Stimulated activated naive B cell treated with anti-CD40 and anti-IgM and Interleukin-4, amounts not matched to agents 10 μg/mL and 1 μg/mL and 100 μg/mL, for 72 hours (primary cell): ENCODE measurements around the gene GDI1.

Experiments
- ATAC-seq, 2 donors: fragments of 150-1000 bp; cut with Tn5 transposase; replicated peaks; 2 replicates each; pipeline ENCODE4 v1.10.0; 2021; ENCODE audit warnings: moderate library complexity in 1 of 2
- DNase-seq: peaks from one replicate; pipeline ENCODE4 v3.0.0; 2021
- H3K27ac Mint-ChIP-seq: one replicate; pipeline ENCODE4 v1.8.0; 2022; ENCODE audit warnings: mild to moderate bottlenecking, mixed read lengths
- H3K27me3 Mint-ChIP-seq, 2 donors: one replicate each; pipeline ENCODE4 v1.8.0; 2022; ENCODE audit warnings: mixed read lengths in 2 of 2
- H3K36me3 Mint-ChIP-seq, 2 donors: one replicate each; pipeline ENCODE4 v1.8.0; 2022; ENCODE audit warnings: mixed read lengths in 2 of 2, mild to moderate bottlenecking in 1 of 2
- H3K4me1 Mint-ChIP-seq, 2 donors: one replicate each; pipeline ENCODE4 v1.8.0; 2022; ENCODE audit warnings: mixed read lengths in 2 of 2, mild to moderate bottlenecking in 1 of 2
- H3K4me3 Mint-ChIP-seq, 2 donors: one replicate each; pipeline ENCODE4 v1.8.0; 2022; ENCODE audit warnings: mild to moderate bottlenecking in 2 of 2, mixed read lengths in 2 of 2, moderate library complexity in 1 of 2
- H3K9me3 Mint-ChIP-seq, 2 donors: one replicate each; pipeline ENCODE4 v1.8.0; 2022; ENCODE audit warnings: mixed read lengths in 2 of 2, mild to moderate bottlenecking in 1 of 2

The GDI1 gene

DNA sequence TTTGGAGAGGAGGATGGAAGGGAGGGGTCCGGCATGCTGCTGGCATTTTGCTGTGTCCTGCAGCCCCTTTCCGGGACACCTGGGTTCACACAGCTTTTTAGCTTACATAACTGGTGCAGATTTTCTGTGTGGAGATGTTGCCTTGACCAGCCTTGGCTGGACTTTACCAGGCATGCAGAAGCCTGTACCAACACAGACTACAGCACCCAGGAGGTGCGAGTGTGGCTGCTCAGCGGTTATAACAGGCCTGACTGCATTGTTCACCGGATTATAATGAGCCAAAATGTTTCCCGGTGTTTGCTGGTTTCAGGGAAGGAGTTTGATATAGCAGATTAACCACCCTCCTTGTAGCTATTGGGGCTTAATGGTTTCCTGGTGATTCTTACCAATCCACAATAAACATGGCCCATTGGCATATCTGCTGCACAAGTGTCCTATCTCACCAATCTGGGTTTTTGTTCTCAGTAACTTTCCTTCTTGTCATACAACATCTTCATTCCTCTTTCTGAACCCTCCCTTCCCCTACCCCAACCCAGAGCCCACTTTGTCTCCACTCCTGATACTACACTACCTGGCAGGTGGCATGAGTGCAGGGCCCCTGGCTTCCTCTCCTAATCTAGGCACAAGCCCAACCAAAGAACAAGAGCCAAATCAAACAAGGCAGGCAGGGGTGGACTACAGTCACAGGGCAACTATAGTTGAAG, 34.9 kb upstream of the GDI1 start:
- H3K4me3 Mint-ChIP-seq, result peak overlapping the region in 1 of 2 donors; percentile 3
- no peak for DNase-seq
- peak overlapping the region; percentile 98 for H3K27ac Mint-ChIP-seq
- no peaks in the 10 kb centered on the region for H3K27me3 Mint-ChIP-seq
- H3K36me3 Mint-ChIP-seq, result peaks cover 36 to 40% of the 10 kb centered on the region in 2 donors
- H3K9me3 Mint-ChIP-seq, result no peaks in the 10 kb centered on the region
- peaks cover 21 to 23% of the 10 kb centered on the region in 2 donors for H3K4me1 Mint-ChIP-seq
- no peak for ATAC-seq

DNA sequence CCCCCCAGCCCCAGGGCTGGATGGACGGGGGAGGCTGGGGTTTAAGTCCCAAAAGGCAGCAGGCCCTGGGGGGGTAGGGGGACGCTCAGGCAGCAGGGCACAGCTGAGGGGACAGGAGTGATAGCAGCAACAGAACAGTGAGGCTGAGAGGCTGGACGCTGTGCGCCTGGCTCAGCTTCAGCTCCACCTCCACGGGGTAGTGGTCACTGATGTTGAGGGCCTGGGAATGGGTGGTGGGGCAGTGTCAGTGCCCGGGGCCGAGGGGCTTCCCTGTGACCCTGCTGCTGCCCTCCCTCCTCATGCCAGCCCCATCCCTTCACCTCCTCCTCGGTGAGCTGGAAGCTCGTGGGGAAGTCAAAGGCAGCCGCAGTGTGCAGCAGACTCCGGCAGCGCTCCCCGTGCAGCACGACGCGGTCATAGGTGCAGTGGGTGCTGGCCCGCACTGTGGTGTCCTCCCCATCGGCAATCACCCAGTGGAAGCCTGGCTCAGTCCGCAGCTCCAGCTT, 34.3 kb upstream of the GDI1 start:
- no peak for ATAC-seq
- no peaks in the 10 kb centered on the region for H3K9me3 Mint-ChIP-seq
- peaks cover 36 to 40% of the 10 kb centered on the region in 2 donors for H3K36me3 Mint-ChIP-seq
- peak overlapping the region in 1 of 2 donors; percentile 3 for H3K4me3 Mint-ChIP-seq
- H3K4me1 Mint-ChIP-seq, result peaks cover 19 to 23% of the 10 kb centered on the region in 2 donors
- no peaks in the 10 kb centered on the region for H3K27me3 Mint-ChIP-seq
- peak overlapping the region; percentile 70 for H3K27ac Mint-ChIP-seq
- no peak for DNase-seq

DNA sequence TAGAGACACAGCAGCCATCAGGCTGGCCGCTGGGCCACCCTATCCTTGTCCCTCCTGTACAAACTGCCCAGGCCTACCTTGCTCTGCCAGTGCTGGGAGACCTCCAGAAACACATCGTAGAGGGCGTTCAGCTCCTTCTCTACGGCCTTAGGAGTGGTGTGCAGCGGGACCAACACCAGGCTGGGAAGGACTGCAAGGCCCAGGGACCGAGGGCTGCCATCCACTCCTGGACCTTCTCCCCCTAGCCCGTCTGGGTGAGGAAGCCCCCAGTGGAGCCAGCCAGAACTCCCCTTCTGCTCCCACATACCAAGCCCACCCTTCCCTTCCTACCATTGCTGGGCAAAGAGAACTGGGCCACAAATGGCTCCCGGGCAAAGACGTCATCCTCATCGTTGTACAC, 33.8 kb upstream of the GDI1 start:
- no peak for DNase-seq
- Mint-ChIP-seq H3K27me3 (no peaks in the 10 kb centered on the region), H3K36me3 (peaks cover 31 to 36% of the 10 kb centered on the region in 2 donors), H3K4me3 (no peak overlapping the region), H3K27ac (peak overlapping the region; percentile 60), H3K9me3 (no peaks in the 10 kb centered on the region), H3K4me1 (peaks cover 20 to 21% of the 10 kb centered on the region in 2 donors)
- no peak for ATAC-seq

DNA sequence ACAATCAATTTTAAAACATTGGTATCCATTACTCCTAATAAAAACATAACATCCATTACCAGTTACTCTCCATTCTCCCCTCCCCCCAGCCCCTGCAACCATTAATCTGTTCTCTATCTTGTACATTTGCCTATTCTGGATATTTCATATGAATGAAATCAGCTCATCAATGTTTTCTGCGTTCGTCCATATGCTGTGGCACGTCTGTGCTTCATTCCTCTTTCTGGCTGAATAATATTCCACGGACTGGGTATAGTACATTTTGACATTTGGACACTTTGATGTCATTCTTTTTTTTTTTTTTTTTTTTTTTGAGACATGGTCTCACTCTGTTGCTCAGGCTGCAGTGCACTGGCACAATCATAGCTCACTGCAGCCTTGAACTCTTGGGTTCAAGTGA, 33.1 kb upstream of the GDI1 start:
- H3K27ac Mint-ChIP-seq, result no peak overlapping the region
- H3K4me1 Mint-ChIP-seq, result peaks cover 23 to 24% of the 10 kb centered on the region in 2 donors
- no peaks in the 10 kb centered on the region for H3K27me3 Mint-ChIP-seq
- H3K4me3 Mint-ChIP-seq, result no peak overlapping the region
- ATAC-seq, result no peak
- DNase-seq, result no peak
- no peaks in the 10 kb centered on the region for H3K9me3 Mint-ChIP-seq
- peaks cover 27 to 35% of the 10 kb centered on the region in 2 donors for H3K36me3 Mint-ChIP-seq

DNA sequence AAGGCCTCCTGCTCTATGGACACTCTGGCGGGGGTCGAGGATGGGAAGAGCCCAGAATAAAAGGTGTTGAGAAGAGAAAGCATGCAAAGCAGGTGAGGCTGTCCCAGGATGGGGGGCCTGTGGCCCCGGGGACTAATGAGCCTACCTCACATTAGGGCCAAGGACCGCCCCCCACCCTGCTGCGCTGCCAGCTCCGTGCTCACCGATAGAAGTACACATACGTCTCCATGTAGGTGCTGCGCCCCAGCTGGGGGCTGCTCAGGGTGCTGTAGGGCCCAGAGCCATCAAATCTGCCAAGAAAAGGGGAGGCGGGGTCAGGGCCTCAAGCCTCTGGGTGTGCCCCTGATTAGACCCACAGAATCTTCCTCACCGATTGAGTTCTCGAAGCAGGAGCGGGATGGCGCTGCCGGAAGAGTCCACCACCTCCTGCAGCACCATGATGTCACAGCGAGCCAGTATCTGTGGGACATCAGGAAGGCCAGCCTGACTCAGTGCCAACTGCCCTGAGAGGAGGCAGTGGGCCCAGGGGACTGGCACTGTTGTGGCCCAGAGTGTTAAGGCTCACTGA, 32.2 kb upstream of the GDI1 start:
- ATAC-seq (no peak), DNase-seq (no peak)
- peaks cover 19 to 30% of the 10 kb centered on the region in 2 donors for H3K36me3 Mint-ChIP-seq
- no peaks in the 10 kb centered on the region for H3K27me3 Mint-ChIP-seq
- H3K4me1 Mint-ChIP-seq, result peaks cover 24 to 31% of the 10 kb centered on the region in 2 donors
- H3K4me3 Mint-ChIP-seq, result no peak overlapping the region
- H3K9me3 Mint-ChIP-seq, result no peaks in the 10 kb centered on the region
- no peak overlapping the region for H3K27ac Mint-ChIP-seq

DNA sequence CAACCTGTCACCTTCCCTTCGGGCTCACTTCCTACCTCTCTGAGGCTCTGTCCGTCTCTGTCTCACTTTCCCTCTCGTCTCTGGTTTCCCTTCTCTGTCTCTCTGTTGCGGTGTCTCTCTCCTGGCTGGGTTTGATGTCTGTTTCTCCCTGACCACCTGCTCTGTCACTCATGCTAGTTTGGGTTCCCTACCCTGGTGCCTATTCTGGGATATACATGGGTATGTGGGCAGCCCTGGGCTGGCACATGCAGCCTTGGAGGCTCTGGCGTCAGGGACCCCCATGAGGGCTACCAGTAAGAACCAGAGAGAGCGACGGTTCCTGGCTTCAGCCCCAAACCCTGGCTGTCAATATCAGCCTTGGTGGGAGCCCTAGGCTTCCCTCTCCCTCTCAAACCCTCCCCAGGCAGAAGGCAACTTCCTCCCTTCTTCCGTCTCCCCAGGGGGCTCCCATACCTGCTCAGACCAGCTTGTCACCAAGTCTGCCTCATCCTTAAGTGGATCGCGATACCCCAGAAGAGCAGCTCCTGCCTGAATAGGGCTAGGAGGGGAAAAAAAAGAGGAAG, 28.2 kb upstream of the GDI1 start:
- Mint-ChIP-seq H3K27me3 (no peaks in the 10 kb centered on the region), H3K36me3 (peaks cover 3 to 23% of the 10 kb centered on the region in 2 donors), H3K9me3 (no peaks in the 10 kb centered on the region), H3K4me3 (peak overlapping the region; percentile 67 to 83), H3K27ac (peak overlapping the region; percentile 53), H3K4me1 (peaks cover 23 to 42% of the 10 kb centered on the region in 2 donors)
- peak; percentile 2 to 4 for ATAC-seq
- DNase-seq, result no peak

DNA sequence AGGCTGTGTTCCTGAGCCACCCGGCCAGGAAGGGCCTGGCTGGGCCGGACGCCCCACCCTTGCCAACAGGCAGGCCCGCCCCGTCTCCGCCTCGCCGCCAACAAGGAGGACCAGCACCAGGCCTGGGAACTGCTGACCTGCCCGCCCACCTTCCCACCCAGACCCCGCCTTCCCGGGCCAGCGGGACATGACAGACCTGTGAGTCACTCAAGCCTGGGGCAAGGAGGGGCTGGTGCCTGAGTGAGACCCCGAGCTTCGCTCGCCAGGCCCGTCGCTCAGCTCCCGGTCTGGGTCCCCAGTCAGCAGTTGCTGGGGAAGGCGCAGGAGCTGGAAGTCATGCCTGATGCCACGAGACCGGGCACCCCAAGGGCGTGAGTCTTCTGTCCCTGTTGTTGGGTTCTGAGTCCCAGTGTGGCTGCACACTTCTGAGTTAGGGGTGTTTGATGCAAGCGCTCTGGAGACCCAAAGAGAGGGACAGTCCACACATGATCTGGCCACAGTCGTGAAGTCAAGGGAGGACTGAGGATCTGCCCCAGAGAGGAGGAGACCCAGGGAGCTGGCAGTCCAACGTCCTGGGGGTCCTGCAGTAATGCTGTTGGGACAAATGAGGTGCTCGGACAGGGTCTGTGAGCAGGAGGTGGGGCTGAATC, 27.6 kb upstream of the GDI1 start, which contains the start of gene DNASE1L1:
DNASE1L1 (minus strand) TSS at position 33 of the 650 bp plus-strand sequence. CDS start 3,686 bp downstream, outside the sequence.
- H3K9me3 Mint-ChIP-seq, result no peaks in the 10 kb centered on the region
- H3K36me3 Mint-ChIP-seq, result peaks cover 3 to 24% of the 10 kb centered on the region in 2 donors
- peaks cover 22 to 40% of the 10 kb centered on the region in 2 donors for H3K4me1 Mint-ChIP-seq
- H3K27ac Mint-ChIP-seq, result peak within 1 kb of the TSS; percentile 53
- no peaks in the 10 kb centered on the region for H3K27me3 Mint-ChIP-seq
- H3K4me3 Mint-ChIP-seq, result peak within 1 kb of the TSS; percentile 67 to 83
- ATAC-seq (peak; percentile 56 to 64), DNase-seq (peak; percentile 46)

DNA sequence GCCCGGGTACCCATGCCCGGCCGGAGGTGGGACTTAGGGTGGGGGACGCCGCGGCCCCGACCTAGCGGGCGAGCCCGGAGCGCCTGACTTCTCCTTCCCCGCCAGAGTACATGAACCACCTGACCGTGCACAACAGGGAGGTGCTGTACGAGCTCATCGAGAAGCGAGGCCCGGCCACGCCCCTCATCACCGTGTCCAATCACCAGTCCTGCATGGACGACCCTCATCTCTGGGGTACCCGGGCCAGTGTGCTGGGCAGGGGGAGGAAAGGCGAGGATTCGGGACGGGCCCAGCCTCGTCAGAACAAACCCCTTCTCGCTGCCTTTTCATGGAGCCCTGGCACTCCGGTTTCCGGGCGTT, 25.0 kb upstream of the GDI1 start:
- H3K4me3 Mint-ChIP-seq, result peak overlapping the region; percentile 81 to 93
- ATAC-seq, result peak; percentile 74 to 80
- H3K36me3 Mint-ChIP-seq, result peaks cover 11 to 26% of the 10 kb centered on the region in 2 donors
- peak overlapping the region; percentile 89 for H3K27ac Mint-ChIP-seq
- H3K9me3 Mint-ChIP-seq, result no peaks in the 10 kb centered on the region
- H3K27me3 Mint-ChIP-seq, result no peaks in the 10 kb centered on the region
- peaks cover 21 to 28% of the 10 kb centered on the region in 2 donors for H3K4me1 Mint-ChIP-seq
- DNase-seq, result peak; percentile 49

DNA sequence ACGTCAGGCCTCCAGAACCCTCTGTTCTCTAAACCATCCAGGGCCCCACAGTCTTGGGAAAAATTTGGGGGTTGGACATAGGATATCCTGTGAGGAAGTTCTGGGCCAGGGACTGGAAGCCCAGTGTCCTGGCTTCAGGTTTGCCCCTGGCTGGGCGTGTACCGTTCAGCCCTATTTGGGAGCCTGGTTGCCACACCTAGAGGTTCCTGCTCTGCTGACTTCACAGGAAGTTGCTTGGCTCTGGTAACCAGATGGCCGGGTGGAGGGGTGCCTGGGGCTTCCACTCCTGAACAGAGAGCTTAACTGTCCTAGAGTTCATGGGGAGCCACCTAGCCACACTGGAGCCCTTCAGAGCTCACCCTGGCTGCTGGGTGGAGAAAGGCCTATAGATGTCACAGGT, 24.5 kb upstream of the GDI1 start:
- Mint-ChIP-seq H3K27ac (peak overlapping the region; percentile 20), H3K4me3 (peak overlapping the region; percentile 81 to 93)
- peak; percentile 32 to 37 for ATAC-seq

DNA sequence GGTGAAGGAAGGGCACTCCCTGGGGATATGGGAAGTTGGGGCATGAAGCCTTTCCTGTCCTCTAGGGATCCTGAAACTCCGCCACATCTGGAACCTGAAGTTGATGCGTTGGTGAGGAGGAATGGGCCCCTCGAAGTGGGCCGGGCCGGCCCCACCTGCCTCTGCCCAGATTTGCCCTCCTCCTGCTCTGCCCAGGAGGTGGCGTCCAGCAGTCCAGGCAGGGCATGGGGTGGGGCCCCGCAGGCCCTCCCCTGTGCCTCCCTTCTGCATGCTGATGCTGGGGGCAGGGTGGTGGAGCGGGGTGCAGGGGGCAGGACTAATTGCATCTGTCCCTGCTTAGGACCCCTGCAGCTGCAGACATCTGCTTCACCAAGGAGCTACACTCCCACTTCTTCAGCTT, 23.8 kb upstream of the GDI1 start:
- DNase-seq, result no peak
- H3K27me3 Mint-ChIP-seq, result no peaks in the 10 kb centered on the region
- no peak for ATAC-seq
- no peaks in the 10 kb centered on the region for H3K9me3 Mint-ChIP-seq
- peaks cover 21 to 27% of the 10 kb centered on the region in 2 donors for H3K4me1 Mint-ChIP-seq
- H3K27ac Mint-ChIP-seq, result no peak overlapping the region
- no peak overlapping the region for H3K4me3 Mint-ChIP-seq
- peaks cover 15 to 26% of the 10 kb centered on the region in 2 donors for H3K36me3 Mint-ChIP-seq

More for the DNA sequence above, 24.5 kb upstream of the GDI1 start:
- no peaks in the 10 kb centered on the region for H3K27me3 Mint-ChIP-seq
- DNase-seq, result no peak
- peaks cover 15 to 26% of the 10 kb centered on the region in 2 donors for H3K36me3 Mint-ChIP-seq
- no peaks in the 10 kb centered on the region for H3K9me3 Mint-ChIP-seq
- H3K4me1 Mint-ChIP-seq, result peaks cover 21 to 28% of the 10 kb centered on the region in 2 donors

DNA sequence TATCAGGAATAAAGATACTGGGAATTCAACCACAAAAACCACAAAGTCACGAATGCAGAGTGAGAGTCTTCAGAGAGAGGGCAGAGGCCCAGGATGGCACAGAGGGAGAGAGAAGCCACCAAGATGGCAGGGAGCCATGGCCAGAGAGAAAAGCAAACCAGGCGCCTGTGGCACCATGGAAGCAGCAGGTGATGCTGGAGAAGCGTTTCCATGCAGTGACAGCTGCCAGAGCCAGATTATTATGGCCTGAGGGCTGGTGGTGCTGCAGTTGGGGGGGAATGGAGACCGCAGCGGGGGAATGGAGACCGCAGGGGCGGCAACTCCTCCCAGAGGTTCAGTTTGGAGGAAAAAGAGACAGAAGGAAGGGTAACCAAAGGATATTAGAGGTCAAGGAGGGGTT, 19.8 kb upstream of the GDI1 start:
- Mint-ChIP-seq H3K36me3 (peaks cover 22 to 23% of the 10 kb centered on the region in 2 donors), H3K27me3 (no peaks in the 10 kb centered on the region)

DNA sequence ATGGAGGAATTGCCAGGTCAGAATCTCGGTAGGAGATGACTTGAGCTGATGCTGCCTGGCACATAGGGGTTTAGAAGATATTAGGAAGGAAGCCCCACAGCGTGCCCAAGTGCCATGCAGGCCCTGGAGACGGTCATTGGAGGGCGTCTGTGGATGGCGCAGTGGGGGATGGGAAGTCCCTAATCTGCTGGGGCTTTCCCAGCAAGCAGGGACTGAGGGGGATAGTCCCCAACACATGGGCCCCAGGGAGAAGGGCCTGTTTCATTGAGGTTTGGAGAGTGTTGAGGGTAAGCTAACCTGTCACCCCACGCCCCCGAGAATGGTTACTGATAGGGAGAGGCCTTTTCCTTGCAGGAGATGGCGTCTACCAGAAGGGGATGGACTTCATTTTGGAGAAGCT, 17.8 kb upstream of the GDI1 start:
- no peak overlapping the region for H3K27ac Mint-ChIP-seq
- no peak for DNase-seq
- H3K27me3 Mint-ChIP-seq, result no peaks in the 10 kb centered on the region
- no peaks in the 10 kb centered on the region for H3K9me3 Mint-ChIP-seq
- peak; percentile 34 to 77 for ATAC-seq
- peaks cover 10 to 11% of the 10 kb centered on the region in 2 donors for H3K4me1 Mint-ChIP-seq
- H3K36me3 Mint-ChIP-seq, result peaks cover 11 to 22% of the 10 kb centered on the region in 2 donors
- H3K4me3 Mint-ChIP-seq, result no peak overlapping the region

More for the DNA sequence above, 19.8 kb upstream of the GDI1 start:
- Mint-ChIP-seq H3K4me3 (peak overlapping the region in 1 of 2 donors; percentile 16), H3K4me1 (peaks cover 18 to 19% of the 10 kb centered on the region in 2 donors), H3K9me3 (no peaks in the 10 kb centered on the region), H3K27ac (no peak overlapping the region)
- DNase-seq (no peak), ATAC-seq (no peak)

DNA sequence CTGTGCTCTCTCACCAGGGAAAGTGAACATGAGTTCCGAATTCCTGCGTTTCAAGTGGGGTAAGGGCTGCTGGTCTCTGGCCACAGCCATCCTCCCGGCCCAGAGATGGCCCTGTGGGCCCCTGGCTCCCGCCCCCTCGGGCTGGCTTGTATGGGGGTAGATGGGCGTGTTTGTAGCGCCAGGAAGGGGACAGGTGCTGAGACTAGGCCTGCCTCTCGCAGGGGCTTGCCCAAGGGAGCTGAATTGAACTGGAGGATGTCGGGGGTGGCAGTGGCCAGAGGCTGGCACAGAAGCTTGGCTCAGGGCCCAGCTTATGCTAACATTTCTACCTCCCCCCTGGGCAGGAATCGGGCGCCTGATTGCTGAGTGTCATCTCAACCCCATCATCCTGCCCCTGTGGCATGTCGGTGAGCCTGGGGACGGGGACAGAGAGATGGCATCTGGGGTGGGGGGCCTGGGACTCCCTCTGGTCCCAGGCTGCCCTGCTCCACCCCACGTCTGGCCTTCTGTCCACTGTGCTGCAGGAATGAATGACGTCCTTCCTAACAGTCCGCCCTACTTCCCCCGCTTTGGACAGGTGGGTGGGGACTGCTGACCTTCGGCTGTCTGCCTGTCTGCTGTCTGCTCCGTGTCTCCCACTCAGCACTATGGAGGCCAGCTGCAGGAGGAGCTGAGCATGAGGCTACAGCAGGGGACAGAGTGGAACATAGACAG, 17.1 kb upstream of the GDI1 start:
- no peak for DNase-seq
- Mint-ChIP-seq H3K4me3 (no peak overlapping the region), H3K36me3 (peaks cover 11 to 22% of the 10 kb centered on the region in 2 donors), H3K4me1 (peaks cover 10 to 11% of the 10 kb centered on the region in 2 donors), H3K27me3 (no peaks in the 10 kb centered on the region), H3K9me3 (no peaks in the 10 kb centered on the region), H3K27ac (no peak overlapping the region)
- peak in 1 of 2 donors; percentile 13 for ATAC-seq

DNA sequence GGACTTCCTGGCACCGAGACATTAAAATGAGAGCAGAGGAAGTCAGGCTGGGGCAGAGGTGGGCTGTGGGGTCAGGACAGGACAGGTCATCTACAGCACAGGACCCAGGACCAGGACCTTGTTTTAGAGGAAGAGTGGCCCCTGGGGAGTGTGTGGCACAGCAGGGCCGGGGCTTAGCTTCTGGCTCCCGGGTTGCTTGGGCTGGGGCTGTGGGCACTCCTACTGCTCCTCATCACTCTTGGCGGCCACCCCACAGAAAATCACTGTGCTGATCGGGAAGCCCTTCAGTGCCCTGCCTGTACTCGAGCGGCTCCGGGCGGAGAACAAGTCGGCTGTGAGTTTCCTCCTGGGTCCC, 16.6 kb upstream of the GDI1 start:
- no peak overlapping the region for H3K4me3 Mint-ChIP-seq
- DNase-seq (no peak), ATAC-seq (no peak)
- peaks cover 10 to 11% of the 10 kb centered on the region in 2 donors for H3K4me1 Mint-ChIP-seq
- H3K27me3 Mint-ChIP-seq, result no peaks in the 10 kb centered on the region
- H3K27ac Mint-ChIP-seq, result no peak overlapping the region
- peaks cover 11 to 20% of the 10 kb centered on the region in 2 donors for H3K36me3 Mint-ChIP-seq
- no peaks in the 10 kb centered on the region for H3K9me3 Mint-ChIP-seq
